GM12872 (cell line): Measurements from ENCODE around the gene FNDC1.

Experiments used
- CTCF ChIP-seq: IDR thresholded peaks from 3 replicates; pipeline ENCODE4 v1.5.1; 2011; ENCODE audit warnings: low read depth, mild to moderate bottlenecking, low read length, moderate library complexity; ENCODE audit not compliant: insufficient read depth

Gene FNDC1

GRCh38 chr6:159255434-159255951, 86.3 kb downstream of the FNDC1 start:
- TF ChIP-seq CTCF, result no peak

DNA sequence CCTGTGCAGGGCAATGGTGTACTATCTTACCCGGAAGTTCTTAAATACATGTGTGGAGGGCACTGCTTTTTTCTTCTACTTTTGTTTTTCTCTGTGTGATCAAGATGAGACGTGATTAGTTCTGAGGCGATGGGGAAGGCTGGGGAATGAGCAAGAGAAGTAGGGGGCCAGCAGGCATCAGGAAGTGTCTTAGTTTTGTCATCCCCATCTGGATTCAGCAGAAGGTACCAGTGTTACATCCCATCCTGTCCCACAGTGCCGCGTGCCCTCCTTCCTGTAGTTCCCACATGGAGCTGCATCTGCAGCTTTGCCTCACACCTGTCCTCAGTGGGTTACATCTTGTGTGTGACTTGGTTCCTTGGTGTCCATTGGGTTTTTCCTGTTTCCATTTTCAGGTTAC, 86.9 kb downstream of the FNDC1 start:
- TF ChIP-seq CTCF, result no peak

DNA sequence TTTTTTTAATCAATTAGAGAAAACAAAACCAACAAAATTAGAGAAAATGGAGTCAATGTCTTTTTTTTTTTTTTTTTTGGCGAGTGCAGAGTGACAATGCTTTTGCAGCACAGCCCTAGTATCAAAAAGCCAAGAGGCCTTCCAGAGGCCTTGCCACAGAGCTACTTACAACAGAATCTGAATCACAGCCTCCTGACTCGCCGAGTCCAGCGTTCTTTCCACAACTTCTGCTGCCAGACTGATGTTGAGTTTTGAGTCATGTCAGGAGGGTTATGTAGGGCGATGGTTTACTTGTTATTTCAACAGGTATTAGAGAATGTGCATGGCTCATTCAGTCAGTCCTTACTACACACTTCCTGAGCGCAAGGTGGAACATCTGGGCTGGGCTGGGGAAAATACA, 88.6 kb downstream of the FNDC1 start:
- TF ChIP-seq CTCF, result no peak

DNA sequence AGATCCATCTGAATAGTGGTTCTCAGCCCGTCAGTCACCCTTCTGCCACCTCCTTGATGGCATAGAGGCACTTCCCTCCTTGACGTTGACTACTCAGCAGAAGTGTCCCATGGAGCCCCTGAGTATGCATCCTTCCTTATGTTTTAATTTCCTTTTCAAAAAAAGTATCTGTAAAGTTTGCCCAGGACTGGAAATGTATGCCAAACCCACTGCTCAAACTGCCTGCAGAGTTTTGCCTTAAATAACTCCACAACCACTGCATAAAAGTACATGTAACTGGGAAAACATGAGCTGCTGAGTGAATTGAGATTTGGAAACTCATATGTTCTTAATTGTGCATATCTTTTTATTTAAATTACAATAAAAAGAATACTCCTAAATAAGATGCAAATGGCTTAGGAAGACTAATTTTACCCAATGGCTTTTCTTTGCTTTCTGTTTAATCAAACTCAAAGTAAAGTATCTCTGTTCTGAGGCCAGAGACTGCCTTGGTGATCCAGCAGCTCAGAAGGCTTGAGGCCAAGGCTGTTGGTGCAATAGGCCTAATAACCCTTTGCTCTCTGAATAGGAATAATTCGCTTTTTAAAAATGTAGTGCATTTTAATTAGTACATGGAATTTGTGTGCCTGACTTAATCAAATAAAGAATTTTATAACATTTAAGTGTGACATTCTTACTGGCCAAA, 90.4 kb downstream of the FNDC1 start:
- no peak for TF ChIP-seq CTCF

DNA sequence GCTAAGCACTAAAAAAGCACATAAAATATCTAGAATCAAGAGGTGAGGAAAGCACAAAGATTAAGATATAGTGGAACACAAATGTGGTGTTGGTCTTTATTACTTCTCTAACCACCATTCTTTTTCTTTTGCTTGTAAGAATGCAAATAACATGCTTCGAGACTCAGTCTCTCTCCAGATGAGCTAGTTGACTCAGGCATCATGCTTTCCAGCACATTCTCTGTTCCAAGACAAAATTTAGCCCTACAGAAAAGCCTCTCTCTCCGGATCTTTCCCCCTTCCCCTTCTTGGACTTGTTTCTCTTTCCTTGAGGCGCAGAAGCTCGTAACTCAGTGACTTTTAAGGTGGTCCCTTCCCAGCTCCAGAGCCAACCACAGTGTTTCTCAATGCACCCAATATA, 91.0 kb downstream of the FNDC1 start:
- TF ChIP-seq CTCF, result no peak

GRCh38 chr6:159261995-159262394, 92.8 kb downstream of the FNDC1 start:
- TF ChIP-seq CTCF, result no peak

DNA sequence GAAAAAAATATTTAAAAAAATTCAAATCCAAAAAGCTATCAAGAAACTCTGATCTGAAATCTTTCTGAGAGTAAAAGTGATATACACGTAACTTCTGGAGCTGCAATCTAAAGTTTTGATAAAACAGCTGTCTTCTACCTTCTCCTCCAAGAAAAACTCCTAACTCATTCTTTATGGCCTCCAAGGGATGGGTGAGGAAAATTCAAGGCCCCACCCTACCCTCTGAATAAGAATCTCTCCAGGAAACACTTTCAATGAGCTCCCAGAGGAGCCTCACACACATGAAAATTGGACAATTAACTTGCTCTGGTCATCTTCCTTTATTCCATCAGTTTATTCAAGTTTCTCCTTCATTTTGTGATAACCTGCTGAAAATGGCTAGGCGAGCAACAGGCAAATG, 93.4 kb downstream of the FNDC1 start:
- TF ChIP-seq CTCF, result no peak

GRCh38 chr6:159267165-159267564, 98.0 kb downstream of the FNDC1 start:
- TF ChIP-seq CTCF, result no peak
